SK-MEL-5 (cell line): ENCODE data around the gene C15orf40. TPM values are rescaled to one million over a fixed set of nuclear protein-coding genes. Genes with fewer than 3 reads are reported as not detected.

ENCODE experiments used
- total RNA-seq: library from RNA; depleted of rRNA; stranded (reverse); fragments of >200 nt; shearing (Covaris generic); gene quantifications from 2 replicates; pipeline ENCODE4 v1.2.3, GENCODE V29; 2014; rRNA removed

C15orf40 gene
- total RNA-seq, 1 experiment from 2014 or later = 25.3 TPM

Other genes starting within 250 kb of the C15orf40 start
- gene FSD2, start 205.6 kb downstream of the C15orf40 start, total RNA-seq = not detected in 2 replicates
- gene WHAMM, start 202.0 kb downstream of the C15orf40 start, total RNA-seq = 2.7 and 3.0 TPM in 2 replicates
- 8.8 and 13.4 TPM in 2 replicates for gene HOMER2, start 58.9 kb downstream of the C15orf40 start, total RNA-seq
- 46.5 and 47.2 TPM in 2 replicates for gene RAMAC, start 25.4 kb downstream of the C15orf40 start, total RNA-seq
- 137 and 147 TPM in 2 replicates for gene BTBD1, start 55.6 kb upstream of the C15orf40 start, total RNA-seq
- gene TM6SF1, start 96.0 kb upstream of the C15orf40 start, total RNA-seq = 0.08 TPM in 1 of 2 replicates, not detected in the other
- 31.8 and 35.7 TPM in 2 replicates for gene HDGFL3, start 196.2 kb upstream of the C15orf40 start, total RNA-seq